ENCODE measurements around the gene AGRN.

The AGRN gene

GRCh38 chr1:1022302-1023009 is 2.5 kb downstream of the AGRN start:
- no peak for TF ChIP-seq CTCF (IDR thresholded peaks at IDR 0.05; ENCODE audit: extremely low read depth, missing control alignments)
- no peak for DNase-seq (ENCODE audit: low spot score)

- TF ChIP-seq CTCF (IDR thresholded peaks at IDR 0.05; ENCODE audit: extremely low read depth, missing control alignments), result no peak
- no peak for DNase-seq (ENCODE audit: low spot score)
Measured at GRCh38 chr1:1023700-1024099, 3.8 kb downstream of the AGRN start.

- TF ChIP-seq CTCF (IDR thresholded peaks at IDR 0.05; ENCODE audit: extremely low read depth, missing control alignments), result no peak
- no peak for DNase-seq (ENCODE audit: low spot score)
Measured at GRCh38 chr1:1024149-1024770, 4.3 kb downstream of the AGRN start.

GRCh38 chr1:1024771-1025699 is 5.1 kb downstream of the AGRN start:
- TF ChIP-seq CTCF (IDR thresholded peaks at IDR 0.05; ENCODE audit: extremely low read depth, missing control alignments), result no peak
- no peak for DNase-seq (ENCODE audit: low spot score)

GRCh38 chr1:1025730-1026129 is 5.8 kb downstream of the AGRN start:
- no peak for DNase-seq (ENCODE audit: low spot score)
- TF ChIP-seq CTCF (IDR thresholded peaks at IDR 0.05; ENCODE audit: extremely low read depth, missing control alignments), result no peak

GRCh38 chr1:1026599-1027413 is 6.9 kb downstream of the AGRN start:
- no peak for DNase-seq (ENCODE audit: low spot score)
- no peak for TF ChIP-seq CTCF (IDR thresholded peaks at IDR 0.05; ENCODE audit: extremely low read depth, missing control alignments)

Data from GM20000 (cell line).